GM12801 (cell line): ENCODE data around the gene GPR65.

Experiments used
- CTCF ChIP-seq: IDR thresholded peaks from one replicate; pipeline ENCODE4 v1.5.1; 2011; ENCODE audit warnings: control low read depth; ENCODE audit not compliant: insufficient read length; ENCODE audit errors: extremely low read depth

Gene GPR65

DNA sequence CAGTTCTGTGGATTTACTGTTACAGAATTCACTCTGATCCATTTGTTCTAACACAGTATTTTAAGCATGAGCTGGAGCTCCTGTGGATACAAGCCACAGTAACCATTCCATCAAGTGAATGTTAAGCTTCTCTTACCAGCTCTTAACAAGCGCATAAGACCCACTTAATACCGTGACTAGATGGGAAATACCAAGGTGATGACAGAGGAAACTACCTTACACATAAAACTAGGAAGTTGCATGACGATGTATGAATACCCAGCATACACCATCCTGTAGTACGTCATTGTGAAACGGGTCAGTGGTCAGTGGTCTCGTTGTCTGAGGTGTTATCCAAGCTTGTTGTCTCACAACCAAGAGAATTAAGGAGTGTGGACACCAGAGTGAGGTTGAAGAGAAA lies 10.0 kb upstream of the GPR65 start:
- TF ChIP-seq CTCF = no peak

DNA sequence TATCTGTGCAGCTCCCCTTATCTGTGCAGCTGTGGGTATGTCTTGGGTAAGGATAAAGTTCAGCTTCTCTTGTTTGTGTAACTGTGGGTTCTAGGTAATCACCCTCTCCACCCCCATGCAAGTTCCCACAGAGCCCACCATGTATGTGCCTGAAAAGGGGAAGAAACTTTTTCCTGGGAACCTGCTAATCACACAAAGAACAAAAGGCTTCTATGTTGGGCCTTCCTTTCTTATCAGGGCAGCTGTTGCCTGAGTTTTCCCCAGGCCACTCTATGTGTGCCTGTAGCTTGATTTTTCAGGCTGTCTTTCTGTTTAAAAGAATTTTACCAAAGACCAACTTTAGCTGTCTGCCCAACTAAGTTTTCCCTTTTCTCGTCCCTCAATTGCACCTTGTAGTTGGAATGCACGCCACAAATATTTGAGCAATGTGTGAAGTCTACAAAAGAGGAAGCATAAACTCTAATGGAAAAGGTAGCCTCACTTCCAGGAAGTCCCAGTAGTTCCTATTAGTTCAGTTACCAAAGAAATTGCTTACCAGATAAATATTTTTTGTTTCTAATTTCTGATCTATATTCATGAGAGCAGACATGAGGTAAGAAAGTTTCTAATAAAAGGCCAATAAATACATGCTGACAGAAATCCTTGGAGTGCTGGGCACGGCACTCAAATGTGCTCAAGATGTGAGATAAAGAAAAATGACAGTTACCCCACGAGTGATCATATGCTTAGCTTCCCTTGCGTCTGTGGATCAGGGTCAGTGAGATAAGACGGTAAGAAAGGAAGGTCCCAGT lies 9.2 kb upstream of the GPR65 start:
- no peak for TF ChIP-seq CTCF

DNA sequence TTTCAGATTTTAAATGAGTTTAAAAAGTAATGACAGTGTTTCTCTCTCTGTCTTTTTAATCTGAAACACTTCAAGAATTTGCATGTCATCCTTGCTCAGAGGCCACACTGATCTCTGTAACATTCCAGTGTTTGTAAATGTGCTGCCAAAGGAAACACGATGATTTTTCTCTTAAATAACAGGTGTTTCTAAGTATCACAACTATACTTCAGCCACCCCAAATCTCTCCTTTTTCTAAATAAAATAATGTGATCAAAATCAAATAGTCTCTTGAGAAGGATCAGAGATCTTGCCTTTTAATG lies 8.7 kb upstream of the GPR65 start:
- TF ChIP-seq CTCF = no peak

GRCh38 chr14:87998482-87998881 lies 6.5 kb upstream of the GPR65 start:
- no peak for TF ChIP-seq CTCF

DNA sequence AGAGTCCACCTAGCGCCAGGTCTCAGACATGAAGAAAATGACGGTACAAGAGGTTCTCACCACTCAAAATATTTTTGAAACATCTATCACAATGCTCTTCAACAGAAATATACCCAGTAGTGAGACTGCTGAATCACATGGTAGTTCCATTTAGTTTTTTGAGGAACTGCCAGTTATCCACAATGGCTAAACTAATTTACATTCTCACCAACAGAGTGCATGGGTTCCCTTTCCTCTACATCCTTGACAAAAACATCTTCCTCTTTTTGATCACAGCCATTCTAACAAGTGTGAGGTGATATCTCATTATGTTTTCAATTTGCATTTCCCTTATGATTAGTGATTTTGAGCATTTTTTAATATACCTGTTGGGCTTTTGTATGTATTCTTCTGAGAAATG lies 5.7 kb upstream of the GPR65 start:
- no peak for TF ChIP-seq CTCF

- TF ChIP-seq CTCF = no peak
Measured at GRCh38 chr14:88002421-88003075, 2.4 kb upstream of the GPR65 start.

- no peak for TF ChIP-seq CTCF
Measured at GRCh38 chr14:88003425-88003824, 1.5 kb upstream of the GPR65 start.
